ENCODE data around the gene PIGA. TPM values are rescaled to one million over a fixed set of nuclear protein-coding genes. Genes with fewer than 3 reads are reported as not detected.
"Not testable (repeated sequence)": the region's sequence is repeated elsewhere in the genome, so short reads cannot be mapped to it uniquely, and the experiment has no call there.

PIGA gene
- polyA plus RNA-seq, 4 donors, result 4.3 to 11.1 (median 5.4) TPM

GRCh38 chrX:15314472-15314871 is 20.9 kb downstream of the PIGA start:
- Histone ChIP-seq H3K36me3 (ENCODE audit: control insufficient read depth in 3 of 3, insufficient read depth in 2 of 3, low read depth in 1 of 3, low read length in 3 of 3) (no peaks in the 10 kb centered on the region), H3K27ac (ENCODE audit: low read depth in 1 of 3, low read length in 2 of 3) (no peak overlapping the region), H3K9me3 (ENCODE audit: control insufficient read depth in 2 of 2, insufficient read depth in 1 of 2, low read depth in 1 of 2, low read length in 1 of 2) (no peaks in the 10 kb centered on the region), H3K27me3 (ENCODE audit: control insufficient read depth in 3 of 3, insufficient read depth in 3 of 3, low read length in 3 of 3) (no peaks in the 10 kb centered on the region), H3K4me3 (ENCODE audit: low read depth in 1 of 3, low read length in 3 of 3) (no peak overlapping the region), H3K4me1 (ENCODE audit: control insufficient read depth in 3 of 3, insufficient read depth in 2 of 3, low read depth in 1 of 3, low read length in 2 of 3) (no peaks in the 10 kb centered on the region)
- DNase-seq (no peak), FAIRE-seq (no peak)
- 39 to 58% (median 56%) methylated on average over 2 of the region's 2 CpGs for WGBS, 3 donors

GRCh38 chrX:15311119-15311518 is 24.2 kb downstream of the PIGA start:
- H3K9me3 ChIP-seq (ENCODE audit: control insufficient read depth in 2 of 2, insufficient read depth in 1 of 2, low read depth in 1 of 2, low read length in 1 of 2), result no peaks in the 10 kb centered on the region
- H3K4me3 ChIP-seq (ENCODE audit: low read depth in 1 of 3, low read length in 3 of 3), result no peak overlapping the region
- no peak overlapping the region for H3K27ac ChIP-seq (ENCODE audit: low read depth in 1 of 3, low read length in 2 of 3)
- no peak for DNase-seq
- 78 to 92% (median 86%) methylated on average over 3 of the region's 3 CpGs for WGBS, 3 donors
- no peaks in the 10 kb centered on the region for H3K4me1 ChIP-seq (ENCODE audit: control insufficient read depth in 3 of 3, insufficient read depth in 2 of 3, low read depth in 1 of 3, low read length in 2 of 3)
- H3K27me3 ChIP-seq (ENCODE audit: control insufficient read depth in 3 of 3, insufficient read depth in 3 of 3, low read length in 3 of 3), result no peaks in the 10 kb centered on the region
- no peak for FAIRE-seq
- H3K36me3 ChIP-seq (ENCODE audit: control insufficient read depth in 3 of 3, insufficient read depth in 2 of 3, low read depth in 1 of 3, low read length in 3 of 3), result no peaks in the 10 kb centered on the region

GRCh38 chrX:15310117-15310516 is 25.2 kb downstream of the PIGA start:
- H3K36me3 ChIP-seq (ENCODE audit: control insufficient read depth in 3 of 3, insufficient read depth in 2 of 3, low read depth in 1 of 3, low read length in 3 of 3), result no peaks in the 10 kb centered on the region
- H3K27ac ChIP-seq (ENCODE audit: low read depth in 1 of 3, low read length in 2 of 3), result no peak overlapping the region
- FAIRE-seq (no peak), DNase-seq (peak; percentile 5 to 10)
- no peaks in the 10 kb centered on the region for H3K4me1 ChIP-seq (ENCODE audit: control insufficient read depth in 3 of 3, insufficient read depth in 2 of 3, low read depth in 1 of 3, low read length in 2 of 3)
- 14 to 36% (median 14%) methylated on average over 3 of the region's 3 CpGs for WGBS, 3 donors
- H3K9me3 ChIP-seq (ENCODE audit: control insufficient read depth in 2 of 2, insufficient read depth in 1 of 2, low read depth in 1 of 2, low read length in 1 of 2), result no peaks in the 10 kb centered on the region
- H3K27me3 ChIP-seq (ENCODE audit: control insufficient read depth in 3 of 3, insufficient read depth in 3 of 3, low read length in 3 of 3), result no peaks in the 10 kb centered on the region
- H3K4me3 ChIP-seq (ENCODE audit: low read depth in 1 of 3, low read length in 3 of 3), result no peak overlapping the region

- H3K4me3 ChIP-seq (ENCODE audit: low read depth in 1 of 3, low read length in 3 of 3); DNase-seq; H3K9me3 ChIP-seq (ENCODE audit: control insufficient read depth in 2 of 2, insufficient read depth in 1 of 2, low read depth in 1 of 2, low read length in 1 of 2); FAIRE-seq; H3K27ac ChIP-seq (ENCODE audit: low read depth in 1 of 3, low read length in 2 of 3); H3K4me1 ChIP-seq (ENCODE audit: control insufficient read depth in 3 of 3, insufficient read depth in 2 of 3, low read depth in 1 of 3, low read length in 2 of 3); H3K36me3 ChIP-seq (ENCODE audit: control insufficient read depth in 3 of 3, insufficient read depth in 2 of 3, low read depth in 1 of 3, low read length in 3 of 3); H3K27me3 ChIP-seq (ENCODE audit: control insufficient read depth in 3 of 3, insufficient read depth in 3 of 3, low read length in 3 of 3): not testable (repeated sequence)
- 81 to 93% (median 91%) methylated on average over 3 of the region's 3 CpGs for WGBS, 3 donors
Observed at GRCh38 chrX:15305899-15306298, 29.4 kb downstream of the PIGA start.

GRCh38 chrX:15301924-15302323 is 33.4 kb downstream of the PIGA start:
- Histone ChIP-seq H3K27ac (ENCODE audit: low read depth in 1 of 3, low read length in 2 of 3) (peak overlapping the region in 1 of 3 donors; percentile 9), H3K4me3 (ENCODE audit: low read depth in 1 of 3, low read length in 3 of 3) (no peak overlapping the region), H3K27me3 (ENCODE audit: control insufficient read depth in 3 of 3, insufficient read depth in 3 of 3, low read length in 3 of 3) (no peaks in the 10 kb centered on the region), H3K9me3 (ENCODE audit: control insufficient read depth in 2 of 2, insufficient read depth in 1 of 2, low read depth in 1 of 2, low read length in 1 of 2) (no peaks in the 10 kb centered on the region), H3K36me3 (ENCODE audit: control insufficient read depth in 3 of 3, insufficient read depth in 2 of 3, low read depth in 1 of 3, low read length in 3 of 3) (no peaks in the 10 kb centered on the region), H3K4me1 (ENCODE audit: control insufficient read depth in 3 of 3, insufficient read depth in 2 of 3, low read depth in 1 of 3, low read length in 2 of 3) (no peaks in the 10 kb centered on the region)
- 35 to 51% (median 50%) methylated on average over 4 of the region's 4 CpGs for WGBS, 3 donors
- peak; percentile 47 to 69 for DNase-seq
- no peak for FAIRE-seq

- WGBS, 3 donors, result 15 to 46% (median 28%) methylated on average over 4 of the region's 4 CpGs
- FAIRE-seq (peak; percentile 85), DNase-seq (peak; percentile 28 to 49)
- H3K4me3 ChIP-seq (ENCODE audit: low read depth in 1 of 3, low read length in 3 of 3), result no peak overlapping the region
- no peaks in the 10 kb centered on the region for H3K27me3 ChIP-seq (ENCODE audit: control insufficient read depth in 3 of 3, insufficient read depth in 3 of 3, low read length in 3 of 3)
- no peaks in the 10 kb centered on the region for H3K9me3 ChIP-seq (ENCODE audit: control insufficient read depth in 2 of 2, insufficient read depth in 1 of 2, low read depth in 1 of 2, low read length in 1 of 2)
- no peaks in the 10 kb centered on the region for H3K4me1 ChIP-seq (ENCODE audit: control insufficient read depth in 3 of 3, insufficient read depth in 2 of 3, low read depth in 1 of 3, low read length in 2 of 3)
- no peaks in the 10 kb centered on the region for H3K36me3 ChIP-seq (ENCODE audit: control insufficient read depth in 3 of 3, insufficient read depth in 2 of 3, low read depth in 1 of 3, low read length in 3 of 3)
- H3K27ac ChIP-seq (ENCODE audit: low read depth in 1 of 3, low read length in 2 of 3), result peak overlapping the region in 1 of 3 donors; percentile 50
Observed at GRCh38 chrX:15299941-15300851, 35.1 kb downstream of the PIGA start.

- peak overlapping the region in 1 of 3 donors; percentile 60 for H3K27ac ChIP-seq (ENCODE audit: low read depth in 1 of 3, low read length in 2 of 3)
- FAIRE-seq (no peak), DNase-seq (no peak)
- WGBS, 3 donors, result 75 to 87% (median 87%) methylated on average over 3 of the region's 3 CpGs
- H3K27me3 ChIP-seq (ENCODE audit: control insufficient read depth in 3 of 3, insufficient read depth in 3 of 3, low read length in 3 of 3), result no peaks in the 10 kb centered on the region
- H3K4me1 ChIP-seq (ENCODE audit: control insufficient read depth in 3 of 3, insufficient read depth in 2 of 3, low read depth in 1 of 3, low read length in 2 of 3), result no peaks in the 10 kb centered on the region
- H3K9me3 ChIP-seq (ENCODE audit: control insufficient read depth in 2 of 2, insufficient read depth in 1 of 2, low read depth in 1 of 2, low read length in 1 of 2), result no peaks in the 10 kb centered on the region
- H3K36me3 ChIP-seq (ENCODE audit: control insufficient read depth in 3 of 3, insufficient read depth in 2 of 3, low read depth in 1 of 3, low read length in 3 of 3), result no peaks in the 10 kb centered on the region
- no peak overlapping the region for H3K4me3 ChIP-seq (ENCODE audit: low read depth in 1 of 3, low read length in 3 of 3)
Observed at GRCh38 chrX:15298780-15299179, 36.5 kb downstream of the PIGA start.

GRCh38 chrX:15298201-15298600 is 37.1 kb downstream of the PIGA start:
- H3K4me1 ChIP-seq (ENCODE audit: control insufficient read depth in 3 of 3, insufficient read depth in 2 of 3, low read depth in 1 of 3, low read length in 2 of 3), result no peaks in the 10 kb centered on the region
- no peaks in the 10 kb centered on the region for H3K36me3 ChIP-seq (ENCODE audit: control insufficient read depth in 3 of 3, insufficient read depth in 2 of 3, low read depth in 1 of 3, low read length in 3 of 3)
- DNase-seq (no peak), FAIRE-seq (no peak)
- no peak overlapping the region for H3K4me3 ChIP-seq (ENCODE audit: low read depth in 1 of 3, low read length in 3 of 3)
- no peaks in the 10 kb centered on the region for H3K9me3 ChIP-seq (ENCODE audit: control insufficient read depth in 2 of 2, insufficient read depth in 1 of 2, low read depth in 1 of 2, low read length in 1 of 2)
- WGBS, 3 donors, result 54 to 69% (median 59%) methylated on average over 2 of the region's 2 CpGs
- H3K27me3 ChIP-seq (ENCODE audit: control insufficient read depth in 3 of 3, insufficient read depth in 3 of 3, low read length in 3 of 3), result no peaks in the 10 kb centered on the region
- peak overlapping the region in 1 of 3 donors; percentile 60 for H3K27ac ChIP-seq (ENCODE audit: low read depth in 1 of 3, low read length in 2 of 3)

Measured in small intestine (tissue), 7 donors.